H1 (cell line): ENCODE measurements around the gene GAPDHS. TPM values are rescaled to one million over a fixed set of nuclear protein-coding genes. Genes with fewer than 3 reads are reported as not detected.

Source experiments
- CTCF ChIA-PET: fragments of 300-600 bp; sonication (Branson Sonifier 250); formaldehyde crosslinking; loops from one replicate; lab custom pipeline; 2021; ENCODE audit not compliant: partially characterized antibody; lab: Charles Lee
- POLR2A ChIA-PET: fragments of 300-600 bp; sonication (Branson Sonifier 250); formaldehyde crosslinking; loops from one replicate; lab custom pipeline; 2021; ENCODE audit warnings: inconsistent platforms; ENCODE audit not compliant: partially characterized antibody; lab: Charles Lee
- DNase-seq, 2 experiments: peaks; one replicate each; pipeline versions ENCODE4 v3.0.0 to v3.0.0-alpha.2; 2010 to 2022; ENCODE audit warnings: low spot score in 2 of 2, low read depth in 1 of 2, mixed read lengths in 1 of 2
- FAIRE-seq: peaks from 2 replicates; lab custom pipeline; 2011; peaks lifted over from hg19 to GRCh38; lab: Jason Lieb, UNC
- H2AFZ ChIP-seq: 2 replicates; pipeline ENCODE4 v1.8.1; 2012; ENCODE audit warnings: low read length, inconsistent platforms
- H2AK5ac ChIP-seq: 2 replicates; pipeline ENCODE4 v1.6.1; 2013; ENCODE audit warnings: low read depth, low read length
- H2BK120ac ChIP-seq: replicated peaks from 2 replicates; pipeline ENCODE3; 2013; ENCODE audit warnings: low read depth, low read length, inconsistent platforms
- H2BK12ac ChIP-seq: 2 replicates; pipeline ENCODE4 v1.6.1; 2013; ENCODE audit warnings: low read depth, low read length
- H2BK15ac ChIP-seq: 2 replicates; pipeline ENCODE4 v1.6.1; 2013; ENCODE audit warnings: low read length
- H2BK20ac ChIP-seq: 2 replicates; pipeline ENCODE4 v1.6.1; 2013; ENCODE audit warnings: low read length
- H2BK5ac ChIP-seq: 2 replicates; pipeline ENCODE4 v1.6.1; 2013; ENCODE audit warnings: low read depth, low read length
- H3K14ac ChIP-seq: 2 replicates; pipeline ENCODE4 v1.6.1; 2013; ENCODE audit warnings: inconsistent platforms; ENCODE audit not compliant: insufficient read length
- H3K18ac ChIP-seq: 2 replicates; pipeline ENCODE4 v1.6.1; 2013; ENCODE audit warnings: low read length; ENCODE audit errors: extremely low read depth
- H3K23ac ChIP-seq: 2 replicates; pipeline ENCODE4 v1.6.1; 2013; ENCODE audit warnings: inconsistent platforms; ENCODE audit not compliant: insufficient read length
- H3K23me2 ChIP-seq: 2 replicates; pipeline ENCODE4 v1.6.1; 2013; ENCODE audit warnings: low read depth, low read length
- H3K27ac ChIP-seq: 2 replicates; pipeline ENCODE4 v1.6.1; 2011; ENCODE audit warnings: low read depth, low read length, inconsistent platforms
- H3K27me3 ChIP-seq, 4 experiments: replicated peaks in 1 of 4; 1 replicate in 1 of 4; 2 replicates in 3 of 4; pipeline versions ENCODE4 v1.6.1 to v1.8.1; 2011 to 2013; ENCODE audit warnings: low read length in 3 of 4, mild to moderate bottlenecking in 3 of 4, inconsistent platforms in 2 of 4, mixed read lengths in 2 of 4, moderate library complexity in 1 of 4; ENCODE audit not compliant: control insufficient read depth in 3 of 4, insufficient read depth in 3 of 4; ENCODE audit errors: extremely low read depth in 1 of 4
- H3K36me3 ChIP-seq, 4 experiments: 2 replicates each; pipeline versions ENCODE4 v1.6.1 to v1.8.1; 2011 to 2013; ENCODE audit warnings: mild to moderate bottlenecking in 4 of 4, low read length in 3 of 4, moderate library complexity in 2 of 4, control low read depth in 1 of 4, inconsistent platforms in 1 of 4; ENCODE audit not compliant: insufficient read depth in 4 of 4, control insufficient read depth in 2 of 4
- H3K4ac ChIP-seq: replicated peaks from 2 replicates; pipeline ENCODE3; 2013; ENCODE audit warnings: low read length, low read depth, mixed read lengths, inconsistent platforms; ENCODE audit not compliant: insufficient read length
- H3K4me1 ChIP-seq, 4 experiments: replicated peaks in 1 of 4; 1 replicate in 1 of 4; 2 replicates in 3 of 4; pipeline versions ENCODE4 v1.6.1 to v1.8.1; 2011 to 2013; ENCODE audit warnings: low read length in 3 of 4, inconsistent platforms in 2 of 4, mixed read lengths in 1 of 4; ENCODE audit not compliant: insufficient read depth in 4 of 4, control insufficient read depth in 3 of 4
- H3K4me2 ChIP-seq, 2 experiments: 2 replicates each; pipeline versions ENCODE4 v1.6.1 to v1.8.1; 2011 to 2013; ENCODE audit warnings: low read depth in 2 of 2, low read length in 2 of 2, control low read depth in 1 of 2, inconsistent platforms in 1 of 2, mild to moderate bottlenecking in 1 of 2; ENCODE audit not compliant: insufficient read depth in 1 of 2
- H3K4me3 ChIP-seq, 4 experiments: fragments of 200-600, 300-600 bp in 1 of 4; sonication (generic), shearing (Covaris generic), sonication (Bioruptor Twin) in 1 of 4; 2 replicates each; pipeline versions ENCODE4 v1.5.1 to v1.8.1; 2011 to 2016; ENCODE audit warnings: low read length in 4 of 4, low read depth in 3 of 4, control low read depth in 2 of 4, inconsistent platforms in 2 of 4, mild to moderate bottlenecking in 2 of 4, mixed read lengths in 1 of 4, moderate library complexity in 1 of 4; ENCODE audit not compliant: insufficient read depth in 2 of 4; ENCODE audit errors: extremely low read depth in 1 of 4
- H3K56ac ChIP-seq: replicated peaks from 2 replicates; pipeline ENCODE3; 2013; ENCODE audit warnings: low read depth, mild to moderate bottlenecking, mixed read lengths, low read length, inconsistent platforms; ENCODE audit not compliant: insufficient read length
- H3K79me1 ChIP-seq: 2 replicates; pipeline ENCODE4 v1.6.1; 2013; ENCODE audit warnings: low read depth, low read length, control low read depth
- H3K79me2 ChIP-seq, 2 experiments: 2 replicates each; pipeline versions ENCODE4 v1.6.1 to v1.8.1; 2012 to 2013; ENCODE audit warnings: low read length in 2 of 2, mild to moderate bottlenecking in 2 of 2, inconsistent platforms in 1 of 2; ENCODE audit not compliant: insufficient read depth in 2 of 2, control insufficient read depth in 1 of 2
- H3K9ac ChIP-seq, 4 experiments: replicated peaks in 1 of 4; 1 replicate in 1 of 4; 2 replicates in 3 of 4; pipeline versions ENCODE4 v1.6.1 to v1.8.1; 2011 to 2013; ENCODE audit warnings: low read depth in 3 of 4, low read length in 3 of 4, control low read depth in 2 of 4, mild to moderate bottlenecking in 2 of 4, moderate library complexity in 2 of 4, inconsistent platforms in 1 of 4; ENCODE audit errors: extremely low read depth in 1 of 4
- H3K9me3 ChIP-seq, 2 experiments: 2 replicates each; pipeline versions ENCODE4 v1.6.1 to v1.8.1; 2012 to 2013; ENCODE audit warnings: mild to moderate bottlenecking in 2 of 2, moderate library complexity in 2 of 2, control low read depth in 1 of 2, inconsistent platforms in 1 of 2, low read depth in 1 of 2, low read length in 1 of 2, mixed read lengths in 1 of 2; ENCODE audit not compliant: insufficient read depth in 2 of 2
- H4K20me1 ChIP-seq, 2 experiments: replicated peaks in 1 of 2; 2 replicates each; pipeline versions ENCODE3 to v1.8.1; 2011 to 2013; ENCODE audit warnings: inconsistent platforms in 2 of 2, low read length in 2 of 2, mild to moderate bottlenecking in 1 of 2; ENCODE audit not compliant: insufficient read depth in 2 of 2, control insufficient read depth in 1 of 2
- H4K5ac ChIP-seq: 2 replicates; pipeline ENCODE4 v1.6.1; 2013; ENCODE audit warnings: low read length, low read depth, mixed read lengths, inconsistent platforms; ENCODE audit not compliant: insufficient read length
- H4K8ac ChIP-seq: 2 replicates; pipeline ENCODE4 v1.8.0; 2013; ENCODE audit warnings: mild to moderate bottlenecking, moderate library complexity, low read length, inconsistent platforms; ENCODE audit not compliant: insufficient read depth; ENCODE audit errors: extremely low read depth
- H4K91ac ChIP-seq: replicated peaks from 2 replicates; pipeline ENCODE3; 2013; ENCODE audit warnings: low read length, mixed read lengths, inconsistent platforms; ENCODE audit not compliant: insufficient read length
- CTBP2 ChIP-seq: IDR thresholded peaks from 2 replicates; pipeline ENCODE4 v1.7.0; 2011; ENCODE audit warnings: borderline replicate concordance, mild to moderate bottlenecking, moderate library complexity, mixed read lengths, low read length; ENCODE audit not compliant: insufficient read depth, insufficient read length
- EP300 ChIP-seq, 2 experiments: IDR thresholded peaks; 1 replicate in 1 of 2; 2 replicates in 1 of 2; pipeline ENCODE4 v1.6.1; 2011 to 2012; ENCODE audit warnings: low read depth in 2 of 2, low read length in 2 of 2, mild to moderate bottlenecking in 2 of 2, borderline replicate concordance in 1 of 2, inconsistent platforms in 1 of 2, moderate library complexity in 1 of 2
- EZH2 ChIP-seq: fragments of 200-600 bp; sonication (generic); IDR thresholded peaks from 2 replicates; pipeline ENCODE4 v1.7.1; 2012; ENCODE audit warnings: low read depth, mild to moderate bottlenecking, moderate library complexity, low read length, inconsistent platforms; ENCODE audit not compliant: severe bottlenecking
- JUN ChIP-seq: IDR thresholded peaks from 2 replicates; pipeline ENCODE4 v1.6.1; 2011; ENCODE audit warnings: low read depth, mild to moderate bottlenecking, improper control_type of control experiment, low read length
- KDM4A ChIP-seq: IDR thresholded peaks from one replicate; pipeline ENCODE4 v1.7.1; 2012; ENCODE audit warnings: low read depth, mild to moderate bottlenecking, moderate library complexity, low read length, inconsistent platforms; ENCODE audit not compliant: severe bottlenecking
- RBBP5 ChIP-seq: IDR thresholded peaks from 2 replicates; pipeline ENCODE4 v1.7.1; 2012; ENCODE audit warnings: low read depth, mild to moderate bottlenecking, inconsistent platforms, low read length, moderate library complexity, borderline replicate concordance
- TAF1 ChIP-seq: IDR thresholded peaks from 2 replicates; pipeline ENCODE4 v1.6.1; 2011; ENCODE audit warnings: mild to moderate bottlenecking, low read depth, low read length
- TBP ChIP-seq: IDR thresholded peaks from 2 replicates; pipeline ENCODE4 v1.6.1; 2011; ENCODE audit warnings: low read depth, low read length, improper control_type of control experiment
- USF2 ChIP-seq: IDR thresholded peaks from 2 replicates; pipeline ENCODE4 v1.6.1; 2011; ENCODE audit warnings: low read length, improper control_type of control experiment
- WGBS, 2 experiments: shearing (Covaris generic) in 1 of 2; methylation state at CpG; one replicate each; pipeline versions ENCODE4 v1.1.6 to v1.1.7; 2013 to 2015; ENCODE audit warnings: low lambda C conversion rate in 2 of 2, mixed read lengths in 2 of 2, inconsistent platforms in 1 of 2, low coverage in 1 of 2, missing lambda C conversion rate in 1 of 2; ENCODE audit not compliant: insufficient replicate concordance in 2 of 2, insufficient coverage in 1 of 2, insufficient read length in 1 of 2; ENCODE audit errors: extremely low coverage in 1 of 2, missing lambda C conversion rate in 1 of 2; 5-methylcytosine and 5-hydroxymethylcytosine counted together
- polyA plus RNA-seq, 7 experiments: library from polyadenylated mRNA; depleted of rRNA in 3 of 7; stranded (reverse) in 5 of 7; unstranded in 2 of 7; fragments of >200 nt in 5 of 7; fragments of 200-250 nt in 2 of 7; gene quantifications; 1 replicate in 5 of 7; 2 replicates in 1 of 7; 4 replicates in 1 of 7; pipeline versions ENCODE4 v1.2.1 to v1.2.3, GENCODE V29; 2011 to 2013; ENCODE audit warnings: missing spikeins in 2 of 7, mixed read lengths in 2 of 7
- total RNA-seq: library from RNA; stranded (reverse); fragmentation: NEBNext Ultra II Directional; extraction: Animal tissue kit (Norgen Biotek cat#: 25700); gene quantifications from 2 replicates; pipeline ENCODE4 v1.2.1, GENCODE V29; 2021

The GAPDHS gene
- total and polyA plus RNA-seq, 2 of the 8 experiments (the other 6 are each of a cell fraction or from before 2014, with no cell fraction given): 0.26 TPM; not detected in 1

GRCh38 chr19:35529241-35530218 is 3.7 kb upstream of the GAPDHS start:
- POLR2A ChIA-PET: interaction anchor here (0.8 to 1.6 kb wide), 7 partner anchors 9 to 34 kb away, joined by 3 to 4 read pairs (median 3); no protein-coding TSS in a partner anchor
- no peaks in the 10 kb centered on the region for H3K9me3 ChIP-seq
- H3K23me2 ChIP-seq: peaks cover 4% of the 10 kb centered on the region; the same call in 1 of the 2 replicates
- H3K4ac ChIP-seq: no peak overlapping the region
- H2BK12ac ChIP-seq: no peak overlapping the region
- DNase-seq: no peak
- peaks cover 0 to 21% (median 11%) of the 10 kb centered on the region in 4 experiments; a peak in 6 of 7 replicates for H3K4me1 ChIP-seq
- no peak overlapping the region for H3K9ac ChIP-seq
- H3K27me3 ChIP-seq: peaks cover 0 to 20% (median 14%) of the 10 kb centered on the region in 4 experiments; a peak in 6 of 7 replicates
- no peak overlapping the region for H4K8ac ChIP-seq
- no peak overlapping the region for H3K14ac ChIP-seq
- H2AFZ ChIP-seq: no peak overlapping the region
- H3K36me3 ChIP-seq: no peaks in the 10 kb centered on the region
- H3K79me2 ChIP-seq: no peaks in the 10 kb centered on the region
- CTCF ChIA-PET: interaction anchor here (1.1 to 2.9 kb wide), 4 partner anchors 8 to 35 kb away, joined by 3 to 14 read pairs (median 6); no protein-coding TSS in a partner anchor
- no peak overlapping the region for H4K91ac ChIP-seq
- H2BK20ac ChIP-seq: no peak overlapping the region
- no peak overlapping the region for H3K56ac ChIP-seq
- no peak for FAIRE-seq
- H2AK5ac ChIP-seq: no peak overlapping the region
- H3K4me2 ChIP-seq: no peak overlapping the region
- H3K79me1 ChIP-seq: no peaks in the 10 kb centered on the region
- no peak overlapping the region for H2BK120ac ChIP-seq
- H3K18ac ChIP-seq: no peak overlapping the region
- no peak overlapping the region for H3K23ac ChIP-seq
- H2BK15ac ChIP-seq: no peak overlapping the region
- H4K5ac ChIP-seq: no peak overlapping the region
- no peak overlapping the region for H2BK5ac ChIP-seq
- H3K27ac ChIP-seq: no peak overlapping the region
- no peaks in the 10 kb centered on the region for H4K20me1 ChIP-seq
- no peak overlapping the region for H3K4me3 ChIP-seq
- WGBS, 2 experiments: 88% methylated on average over 18 of the region's 19 CpGs; no CpG with 5 or more reads in 1 of the 2 experiments
- TF ChIP-seq JUN (no peak), RBBP5 (no peak), KDM4A (no peak), TBP (no peak), TAF1 (no peak), USF2 (no peak), EP300 (IDR thresholded peaks at IDR 0.05; ENCODE audit: borderline replicate concordance in 1 of 2, low read depth in 2 of 2, low read length in 2 of 2) (no peak), EZH2 (no peak), CTBP2 (no peak)
